GM18873 (cell line): ENCODE results near the gene VARS2.
"Not testable (repeated sequence)": the region's sequence is repeated elsewhere in the genome, so short reads cannot be mapped to it uniquely, and the experiment has no call there.

Source experiments
- ATAC-seq: cut with Tn5 transposase; IDR thresholded peaks from one replicate; pipeline ENCODE4 v1.9.1; 2021; ENCODE audit warnings: mild to moderate bottlenecking, moderate library complexity, moderate number of reproducible peaks; ENCODE audit not compliant: unreplicated experiment, low FRiP score

VARS2 gene

DNA sequence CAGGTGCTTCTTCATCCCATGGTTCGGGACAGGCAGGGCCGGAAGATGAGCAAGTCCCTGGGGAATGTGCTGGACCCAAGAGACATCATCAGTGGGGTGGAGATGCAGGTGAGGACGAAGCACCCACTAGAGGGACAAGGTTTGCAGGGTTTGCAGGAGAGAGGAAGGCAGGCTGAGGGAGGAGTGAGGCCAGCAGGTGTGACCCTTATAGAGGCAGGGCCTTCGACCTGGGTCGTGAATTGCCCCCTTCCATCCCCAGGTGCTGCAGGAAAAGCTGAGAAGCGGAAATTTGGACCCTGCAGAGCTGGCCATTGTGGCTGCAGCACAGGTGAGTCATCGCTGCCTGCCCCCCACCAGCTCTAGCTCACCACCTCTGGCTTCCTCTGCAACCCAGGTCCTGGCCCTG is 8.4 kb downstream of the VARS2 start:
- no peak for ATAC-seq

DNA sequence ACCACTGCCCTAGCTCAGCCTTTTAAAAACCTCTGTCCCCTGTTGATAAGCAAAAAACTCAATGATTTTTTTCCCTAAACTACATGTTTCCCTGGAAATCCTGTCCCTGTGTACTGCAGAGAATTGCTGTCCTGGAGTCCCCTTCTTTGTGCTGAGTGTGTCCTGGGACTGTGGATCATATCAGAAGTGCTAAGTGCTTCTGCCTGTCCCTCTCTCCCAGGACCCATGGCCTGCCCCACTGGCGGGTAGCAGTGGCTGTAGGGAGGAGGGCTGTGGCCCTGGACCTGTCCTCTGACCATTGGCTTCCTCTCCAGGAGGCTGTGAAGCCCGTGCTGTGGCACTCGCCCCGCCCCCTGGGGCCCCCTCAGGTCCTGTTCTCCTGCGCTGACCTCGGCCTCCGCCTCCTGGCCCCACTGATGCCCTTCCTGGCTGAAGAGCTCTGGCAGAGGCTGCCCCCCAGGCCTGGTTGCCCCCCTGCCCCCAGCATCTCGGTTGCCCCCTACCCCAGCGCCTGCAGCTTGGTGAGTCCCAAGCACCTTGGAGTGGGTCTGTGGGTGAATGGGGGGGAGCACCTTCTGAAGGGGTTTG is 10.1 kb downstream of the VARS2 start:
- ATAC-seq = not testable (repeated sequence)

GRCh38 chr6:30926644-30927043 is 12.6 kb downstream of the VARS2 start:
- ATAC-seq = no peak

- ATAC-seq = not testable (repeated sequence)
These were observed 13.0 kb downstream of the VARS2 start for GRCh38 chr6:30927080-30927479.

GRCh38 chr6:30928677-30929076 is 14.6 kb downstream of the VARS2 start:
- no peak for ATAC-seq

- no peak for ATAC-seq
These were observed 16.5 kb downstream of the VARS2 start for GRCh38 chr6:30930506-30930905.

- no peak for ATAC-seq
These were observed 17.2 kb downstream of the VARS2 start for GRCh38 chr6:30931272-30931671.

GRCh38 chr6:30931969-30932645 is 18.1 kb downstream of the VARS2 start, which contains the start of gene SFTA2:
Gene SFTA2 (minus strand): TSS chr6:30932170. CDS start chr6:30932096, 74 bp downstream.
- ATAC-seq = no peak

- ATAC-seq = no peak
These were observed 18.8 kb downstream of the VARS2 start for GRCh38 chr6:30932665-30933365.

DNA sequence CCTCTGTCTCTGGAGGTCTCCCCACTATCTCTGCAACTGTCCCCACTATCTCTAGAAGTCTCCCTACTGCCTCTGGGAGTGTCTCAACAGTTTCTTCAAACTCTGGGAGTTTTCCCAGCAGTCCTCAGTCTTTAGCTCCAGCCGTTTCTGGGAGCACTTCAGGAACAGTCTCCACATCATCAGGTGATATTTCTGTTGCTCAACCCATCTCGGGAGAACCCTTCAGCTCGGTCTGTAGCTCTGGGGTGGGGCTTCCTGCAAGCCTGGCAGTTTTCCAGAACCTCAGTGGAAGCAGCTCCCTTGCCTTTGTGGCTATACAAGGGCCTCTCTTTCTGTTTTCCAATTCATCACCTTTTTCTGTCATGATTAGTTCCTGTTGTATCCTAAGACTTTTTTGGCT is 21.0 kb downstream of the VARS2 start:
- ATAC-seq = no peak

DNA sequence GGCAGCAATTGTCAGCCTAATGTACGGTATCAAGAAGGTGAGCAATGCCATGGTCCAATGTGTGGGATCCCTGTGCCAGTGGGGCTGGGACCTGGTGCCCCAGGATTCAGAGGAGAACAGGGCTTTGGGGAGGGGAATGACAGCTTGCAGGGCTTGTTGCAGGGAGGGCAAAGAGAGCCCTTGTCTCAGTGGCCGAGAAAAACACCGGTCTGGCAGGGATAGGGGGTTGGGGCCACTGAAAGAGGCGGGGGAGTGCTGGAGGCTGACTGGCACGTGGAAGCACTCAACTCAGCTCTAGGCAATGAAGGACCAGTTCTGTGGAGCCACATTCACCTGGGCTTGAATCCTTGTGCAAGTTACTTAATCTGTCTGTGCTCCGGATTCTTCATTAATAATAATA is 23.2 kb downstream of the VARS2 start:
- no peak for ATAC-seq

- no peak for ATAC-seq
These were observed 24.7 kb downstream of the VARS2 start for GRCh38 chr6:30938730-30939129.

DNA sequence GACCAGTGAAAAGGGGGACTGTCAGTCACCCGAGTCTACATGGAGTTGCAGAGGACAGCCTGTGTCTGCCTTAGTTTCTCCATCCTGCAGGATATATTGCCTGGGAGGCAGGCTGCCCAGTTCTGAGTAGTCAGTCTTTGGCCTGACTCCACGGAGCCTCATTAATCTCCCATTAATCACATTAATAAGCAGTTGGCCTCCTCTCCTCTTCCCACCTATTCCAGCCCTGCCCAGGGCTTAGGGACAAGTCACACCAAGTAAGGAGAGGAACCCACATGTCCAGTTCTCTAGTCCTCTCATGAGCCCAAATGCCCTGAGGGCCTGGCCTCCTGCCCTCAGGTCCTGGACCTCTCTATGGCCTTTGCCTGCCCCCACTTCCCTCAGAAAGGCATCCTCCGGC is 25.4 kb downstream of the VARS2 start:
- no peak for ATAC-seq

- no peak for ATAC-seq
These were observed 26.4 kb downstream of the VARS2 start, which contains the start of gene MUCL3 for GRCh38 chr6:30940361-30940986. Gene MUCL3 (plus strand): TSS chr6:30940973. CDS start chr6:30941000, 27 bp downstream.

DNA sequence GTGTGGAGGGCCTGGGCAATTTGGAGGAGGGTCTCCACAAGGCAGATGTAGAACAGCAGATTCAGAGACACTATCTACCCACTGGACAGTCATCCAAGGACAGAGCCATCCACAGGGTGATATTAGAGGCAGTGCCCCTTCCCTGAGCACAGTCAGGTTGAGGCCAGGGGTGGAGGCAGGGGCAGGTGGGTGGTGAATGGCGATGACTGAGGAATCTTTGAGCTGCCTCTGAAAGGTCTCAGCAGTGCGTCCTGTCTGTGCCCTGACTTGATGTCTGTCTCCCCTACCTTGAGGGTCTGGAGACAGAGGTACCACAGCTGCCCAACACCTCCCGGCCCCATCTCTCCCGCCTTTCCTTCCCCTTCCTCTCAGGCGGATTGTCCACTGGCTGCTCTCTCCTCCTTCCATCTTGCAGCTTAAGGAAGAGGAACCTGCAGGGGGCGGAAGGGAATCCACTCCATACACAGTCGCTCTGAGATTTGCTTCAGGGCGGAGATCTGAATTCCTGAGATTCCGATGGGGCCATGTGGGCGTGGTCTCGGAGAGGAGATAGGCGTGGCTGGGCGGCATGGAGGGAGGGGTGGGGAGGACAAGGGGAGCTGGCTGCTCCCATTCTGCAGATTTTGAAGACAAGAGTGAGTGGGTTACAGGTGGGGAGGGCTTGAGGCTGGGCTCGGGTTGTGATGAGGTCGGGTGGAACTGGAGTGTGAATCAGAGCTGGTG is 28.5 kb downstream of the VARS2 start:
- ATAC-seq = no peak

- ATAC-seq = no peak
These were observed 30.0 kb downstream of the VARS2 start for GRCh38 chr6:30944051-30944450.

- ATAC-seq = no peak
These were observed 31.2 kb downstream of the VARS2 start for GRCh38 chr6:30945281-30945680.

GRCh38 chr6:30947231-30947630 is 33.2 kb downstream of the VARS2 start:
- no peak for ATAC-seq

DNA sequence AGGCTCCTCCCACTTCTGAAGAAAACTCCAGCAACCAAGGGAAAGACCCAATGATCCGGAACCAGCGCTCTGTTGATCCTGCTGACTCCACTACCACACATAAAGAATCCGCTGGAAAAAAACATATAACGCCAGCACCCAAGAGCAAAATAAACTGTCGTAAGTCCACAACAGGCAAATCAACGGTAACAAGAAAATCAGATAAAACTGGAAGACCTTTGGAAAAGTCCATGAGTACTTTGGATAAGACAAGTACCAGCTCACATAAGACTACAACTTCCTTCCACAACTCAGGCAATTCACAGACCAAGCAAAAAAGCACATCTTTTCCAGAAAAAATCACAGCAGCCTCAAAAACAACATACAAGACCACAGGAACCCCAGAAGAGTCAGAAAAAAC is 34.8 kb downstream of the VARS2 start:
- ATAC-seq = no peak

GRCh38 chr6:30951907-30952469 is 38.0 kb downstream of the VARS2 start:
- no peak for ATAC-seq
